GM10266 (cell line): Measurements from ENCODE around the gene PRPF4.

Experiments used
- DNase-seq: peaks from one replicate; pipeline ENCODE4 v3.0.0; 2012; ENCODE audit errors: extremely low spot score
- TF ChIP-seq, protein P1 (sequence below): IDR thresholded peaks from 2 replicates; pipeline ENCODE4 v1.5.1; 2012; ENCODE audit warnings: mild to moderate bottlenecking, low read depth; ENCODE audit not compliant: control insufficient read depth, insufficient read depth; ENCODE audit errors: missing control alignments

Gene PRPF4

DNA sequence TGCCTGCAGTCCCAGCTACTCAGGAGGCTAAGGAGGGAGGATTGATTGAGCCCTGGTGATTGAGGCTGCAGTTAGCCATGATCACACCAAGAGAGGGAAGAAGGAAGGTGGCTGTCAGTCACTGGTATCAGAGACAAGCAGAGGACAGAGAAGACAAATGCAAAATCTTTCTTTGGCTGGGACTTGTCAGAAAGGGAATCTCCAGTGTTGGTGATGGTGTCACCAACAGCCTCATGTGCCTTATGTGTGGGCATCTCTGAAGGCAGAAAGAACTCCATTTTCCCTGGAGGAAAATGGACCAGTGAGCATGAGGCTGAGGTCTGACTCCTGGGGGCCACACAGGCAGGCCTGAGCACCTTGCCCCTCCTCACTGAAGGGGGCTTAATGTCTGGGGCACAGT lies 39.8 kb downstream of the PRPF4 start:
- TF ChIP-seq, protein P1, sequence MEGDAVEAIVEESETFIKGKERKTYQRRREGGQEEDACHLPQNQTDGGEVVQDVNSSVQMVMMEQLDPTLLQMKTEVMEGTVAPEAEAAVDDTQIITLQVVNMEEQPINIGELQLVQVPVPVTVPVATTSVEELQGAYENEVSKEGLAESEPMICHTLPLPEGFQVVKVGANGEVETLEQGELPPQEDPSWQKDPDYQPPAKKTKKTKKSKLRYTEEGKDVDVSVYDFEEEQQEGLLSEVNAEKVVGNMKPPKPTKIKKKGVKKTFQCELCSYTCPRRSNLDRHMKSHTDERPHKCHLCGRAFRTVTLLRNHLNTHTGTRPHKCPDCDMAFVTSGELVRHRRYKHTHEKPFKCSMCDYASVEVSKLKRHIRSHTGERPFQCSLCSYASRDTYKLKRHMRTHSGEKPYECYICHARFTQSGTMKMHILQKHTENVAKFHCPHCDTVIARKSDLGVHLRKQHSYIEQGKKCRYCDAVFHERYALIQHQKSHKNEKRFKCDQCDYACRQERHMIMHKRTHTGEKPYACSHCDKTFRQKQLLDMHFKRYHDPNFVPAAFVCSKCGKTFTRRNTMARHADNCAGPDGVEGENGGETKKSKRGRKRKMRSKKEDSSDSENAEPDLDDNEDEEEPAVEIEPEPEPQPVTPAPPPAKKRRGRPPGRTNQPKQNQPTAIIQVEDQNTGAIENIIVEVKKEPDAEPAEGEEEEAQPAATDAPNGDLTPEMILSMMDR = no peak
- DNase-seq = no peak

DNA sequence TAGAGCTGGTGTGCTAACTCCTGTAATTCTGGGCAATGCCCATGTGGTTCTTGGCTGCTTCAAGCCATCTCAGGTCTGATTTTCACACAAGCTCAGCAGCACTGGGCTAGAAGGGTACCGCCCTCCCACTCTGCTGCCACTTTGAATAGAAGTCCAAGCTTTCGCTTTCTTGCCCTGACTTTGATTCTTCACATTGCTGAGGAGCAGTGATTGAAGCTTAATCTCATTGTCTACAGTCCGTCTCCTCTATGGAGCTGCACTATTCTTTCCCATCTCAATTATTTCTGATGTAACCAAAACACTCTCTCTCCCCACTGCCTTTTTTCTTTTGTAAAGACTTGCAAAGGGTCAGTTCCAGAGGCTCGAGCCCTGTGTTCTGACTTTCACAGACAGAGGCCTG lies 40.6 kb downstream of the PRPF4 start:
- TF ChIP-seq, protein P1 = no peak
- no peak for DNase-seq

DNA sequence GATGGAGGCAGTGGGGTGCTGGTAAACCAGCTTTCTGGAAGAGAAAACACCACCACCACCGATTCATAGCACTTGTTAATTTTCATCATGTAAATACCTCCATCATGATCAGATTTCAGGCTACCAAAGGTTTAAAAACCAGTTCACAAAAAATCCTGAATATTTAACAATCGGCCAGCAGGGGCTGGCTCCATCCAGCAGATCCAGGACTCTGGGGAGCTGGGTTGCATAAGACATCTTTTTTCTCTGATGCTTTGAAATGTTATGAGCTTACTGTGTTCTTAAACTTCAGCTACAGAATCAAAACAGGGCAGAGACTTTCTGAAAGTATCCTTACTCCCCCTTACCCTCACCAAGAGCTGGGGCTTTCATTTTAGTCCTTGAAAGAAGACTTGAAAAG lies 42.3 kb downstream of the PRPF4 start:
- DNase-seq = no peak
- TF ChIP-seq, protein P1 = no peak

DNA sequence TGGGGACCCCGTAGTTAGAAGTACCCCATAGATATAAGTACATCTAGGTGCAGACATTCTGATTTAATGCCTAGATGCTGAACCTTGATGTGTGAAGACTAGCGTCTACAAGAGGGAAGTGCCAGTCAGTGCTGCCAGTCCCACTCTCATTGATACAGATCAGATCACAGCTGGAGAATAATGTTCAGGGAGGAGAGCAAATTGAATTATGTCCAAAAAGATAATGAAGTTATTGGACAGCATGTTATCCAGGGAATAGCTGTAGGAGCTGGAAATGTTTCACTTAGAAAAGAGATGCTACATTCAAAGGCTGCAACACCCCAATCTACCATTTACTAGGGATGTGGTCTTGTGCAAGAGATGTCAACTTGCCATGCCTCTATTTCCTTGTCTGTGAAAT lies 43.6 kb downstream of the PRPF4 start:
- no peak for DNase-seq
- TF ChIP-seq, protein P1 = no peak

DNA sequence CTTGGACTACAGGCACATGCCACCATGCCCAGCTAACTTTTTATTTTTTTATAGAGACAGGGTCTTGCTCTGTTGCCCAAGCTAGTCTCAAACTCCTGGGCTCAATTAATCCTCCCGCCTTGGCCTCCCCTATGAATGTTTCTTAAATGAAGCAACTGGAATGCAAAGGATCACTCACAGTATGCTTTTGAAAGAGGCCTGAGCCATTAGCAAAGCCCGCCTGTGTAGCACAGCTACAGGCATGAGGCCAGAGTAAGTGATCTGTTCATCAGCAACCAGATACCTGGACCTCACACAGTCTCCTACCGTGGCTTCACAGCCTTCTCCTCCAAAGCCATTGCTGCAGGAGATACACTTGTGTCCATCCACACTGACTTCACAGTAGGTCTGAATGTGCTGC lies 44.6 kb downstream of the PRPF4 start:
- TF ChIP-seq, protein P1 = no peak
- DNase-seq = no peak

DNA sequence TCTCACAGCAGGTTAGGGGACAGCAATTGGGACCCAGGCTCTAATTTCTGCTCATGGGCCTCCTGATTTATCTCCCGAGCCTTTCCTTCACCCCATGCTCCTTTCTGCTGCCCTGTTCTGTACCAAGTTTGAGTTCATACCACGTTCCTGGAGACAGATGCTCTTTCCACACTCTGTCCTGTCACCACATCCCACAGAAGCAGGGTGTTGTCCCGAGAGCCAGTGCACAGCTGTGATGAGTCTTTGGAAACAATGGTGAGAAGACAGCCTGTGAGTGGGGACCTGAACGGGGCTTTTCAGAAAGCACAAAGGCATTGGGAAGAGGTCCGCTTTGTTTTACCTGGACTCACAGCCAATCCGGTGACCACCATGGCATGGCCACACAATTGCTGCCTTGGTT lies 47.2 kb downstream of the PRPF4 start:
- TF ChIP-seq, protein P1 = no peak
- no peak for DNase-seq

DNA sequence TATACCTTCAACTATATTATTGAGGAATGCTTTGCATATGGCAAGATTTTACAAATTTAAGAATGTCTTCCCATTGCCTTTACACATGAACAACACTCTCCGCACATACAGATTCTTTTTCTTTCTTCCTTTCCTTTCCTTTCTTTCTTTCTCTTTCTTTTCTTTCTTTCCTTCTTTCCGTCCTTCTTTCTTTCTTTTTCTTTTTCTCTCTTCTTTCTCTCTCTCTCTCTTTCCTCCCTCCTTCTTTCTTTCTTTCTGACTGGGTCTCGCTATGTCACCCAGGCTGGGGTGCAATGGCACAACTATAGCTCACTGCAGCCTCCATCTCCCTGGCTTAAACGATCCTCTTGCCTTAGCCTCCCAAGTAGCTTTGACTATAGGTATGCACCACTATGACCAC lies 50.8 kb downstream of the PRPF4 start:
- TF ChIP-seq, protein P1 = no peak
- no peak for DNase-seq
